ENCODE measurements around the gene HSD17B8.

HSD17B8 gene

GRCh38 chr6:33171880-33172687 lies 32.4 kb upstream of the HSD17B8 start:
- FAIRE-seq = no peak

DNA sequence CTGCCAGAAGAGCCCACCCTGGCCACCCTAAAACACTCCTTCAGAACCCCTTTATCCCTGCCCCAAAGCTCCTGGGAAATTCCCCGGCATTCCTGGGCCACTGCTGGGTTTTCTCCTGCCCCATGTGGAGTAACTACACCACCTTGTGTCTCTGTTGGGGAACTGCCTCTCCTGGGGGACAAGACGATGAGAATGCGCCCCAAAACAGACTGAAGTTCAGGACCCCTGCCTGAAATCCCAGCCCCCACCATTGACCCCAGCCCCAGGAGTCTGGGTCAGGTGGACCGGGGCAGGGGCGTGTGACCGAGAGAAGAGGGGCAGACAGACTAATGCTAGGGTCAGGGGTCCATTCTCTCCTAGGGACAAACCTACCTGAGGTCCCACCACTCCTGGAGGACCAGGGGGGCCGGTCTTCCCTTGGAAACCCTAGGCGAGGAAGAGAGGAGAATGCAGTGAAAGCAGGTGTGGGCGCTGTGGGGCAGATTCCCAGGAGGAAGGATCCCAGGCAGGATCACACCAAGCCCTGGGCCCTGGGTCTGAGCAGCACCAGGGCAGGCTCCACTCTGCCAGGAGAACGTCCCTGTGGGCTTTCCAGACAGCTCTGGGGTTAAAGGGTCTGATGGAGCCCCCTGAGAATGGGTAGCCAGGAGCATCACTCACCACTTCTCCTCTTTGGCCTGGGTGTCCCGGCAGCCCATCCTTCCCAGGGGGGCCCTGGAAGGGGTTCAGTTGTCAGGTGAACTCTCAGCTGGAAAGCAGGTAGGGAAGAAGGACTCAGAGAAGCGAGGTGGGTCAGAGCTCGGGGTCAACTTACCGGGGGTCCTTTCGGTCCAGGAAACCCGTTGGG lies 31.5 kb upstream of the HSD17B8 start:
- no peak for FAIRE-seq

GRCh38 chr6:33173535-33174180 lies 30.8 kb upstream of the HSD17B8 start:
- no peak for FAIRE-seq

DNA sequence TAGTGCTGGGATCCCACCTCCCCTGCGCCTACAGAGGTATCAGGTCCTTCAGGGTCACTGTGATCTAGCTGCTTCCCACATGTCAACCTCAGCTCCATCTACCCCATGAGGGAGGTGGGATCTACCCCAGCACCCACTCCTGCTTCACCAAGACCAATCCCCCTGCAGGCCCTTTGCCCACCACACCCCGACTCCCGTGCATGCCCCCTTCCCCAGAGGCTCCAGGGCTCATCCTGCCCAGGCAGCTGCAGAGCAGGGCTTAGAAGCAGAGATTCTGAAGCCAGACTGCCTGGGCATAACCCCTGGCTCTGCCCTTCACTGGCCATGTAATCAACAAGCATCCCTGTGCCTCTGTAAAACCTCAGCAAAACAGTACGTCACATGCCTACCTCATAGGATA lies 29.7 kb upstream of the HSD17B8 start:
- FAIRE-seq = no peak

DNA sequence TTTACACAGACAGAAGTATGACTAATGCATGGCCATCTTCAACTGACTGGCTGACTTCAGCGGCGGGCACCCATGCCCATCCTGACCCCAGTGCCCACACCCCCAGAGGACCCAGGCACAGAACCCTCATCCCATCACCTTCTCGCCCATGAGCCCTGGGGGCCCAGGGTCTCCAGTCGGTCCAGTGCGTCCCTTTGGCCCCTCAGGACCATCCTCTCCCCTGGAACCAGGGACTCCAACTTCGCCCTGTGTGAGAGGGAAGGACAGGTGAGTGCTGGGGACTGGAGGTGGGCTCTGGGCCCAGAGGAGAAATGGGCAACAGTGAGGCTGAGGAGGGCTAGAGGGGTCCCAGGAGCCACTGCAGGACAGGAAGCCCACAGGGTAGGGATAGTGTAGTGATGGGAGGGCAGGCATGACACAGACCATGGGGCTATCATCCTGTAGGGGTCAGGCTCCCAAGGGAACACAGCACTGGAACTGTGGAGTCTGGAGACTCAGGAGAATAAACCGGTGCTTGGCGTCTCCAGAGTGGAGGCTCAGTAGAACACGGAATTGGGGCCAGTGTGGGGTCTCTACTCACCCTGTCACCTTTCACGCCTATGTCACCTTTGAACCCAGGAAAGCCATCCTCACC lies 28.9 kb upstream of the HSD17B8 start:
- FAIRE-seq = no peak

- no peak for FAIRE-seq
Measured at GRCh38 chr6:33176906-33177305, 27.5 kb upstream of the HSD17B8 start.

GRCh38 chr6:33177552-33178446 lies 26.7 kb upstream of the HSD17B8 start:
- no peak for FAIRE-seq

DNA sequence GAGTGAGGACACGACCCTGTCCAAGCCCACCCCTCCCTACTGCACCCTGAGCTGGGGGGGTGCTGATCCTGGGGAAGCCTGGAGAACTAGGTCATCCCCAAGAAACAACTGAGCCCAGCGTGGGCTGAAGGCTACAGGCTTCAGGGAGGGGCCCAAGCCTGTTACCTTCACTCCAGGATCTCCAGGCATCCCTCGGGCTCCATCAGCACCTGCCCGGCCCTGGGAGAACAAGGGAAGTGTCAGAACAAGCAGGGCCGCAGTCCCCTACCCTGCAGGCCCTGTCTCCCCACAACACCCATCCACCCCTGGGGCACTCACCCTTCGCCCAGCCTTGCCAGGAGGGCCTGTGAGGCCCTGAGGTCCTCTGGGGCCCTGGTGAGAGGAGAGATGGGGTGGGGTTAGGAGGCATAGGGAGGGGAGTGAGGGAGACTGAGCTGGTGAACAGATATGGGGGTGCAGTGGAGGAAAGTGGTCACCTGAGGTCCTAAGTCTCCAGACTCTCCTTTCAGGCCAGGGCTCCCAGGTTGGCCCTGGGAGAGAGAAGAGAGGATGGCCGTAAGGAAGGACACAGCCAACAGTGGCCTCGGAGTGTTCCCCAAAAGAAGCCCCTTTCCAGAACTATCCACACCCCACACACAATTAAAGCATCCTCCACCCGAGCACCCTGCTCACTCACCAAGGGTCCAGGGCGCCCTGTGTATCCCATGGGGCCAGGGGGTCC lies 25.5 kb upstream of the HSD17B8 start:
- FAIRE-seq = no peak

DNA sequence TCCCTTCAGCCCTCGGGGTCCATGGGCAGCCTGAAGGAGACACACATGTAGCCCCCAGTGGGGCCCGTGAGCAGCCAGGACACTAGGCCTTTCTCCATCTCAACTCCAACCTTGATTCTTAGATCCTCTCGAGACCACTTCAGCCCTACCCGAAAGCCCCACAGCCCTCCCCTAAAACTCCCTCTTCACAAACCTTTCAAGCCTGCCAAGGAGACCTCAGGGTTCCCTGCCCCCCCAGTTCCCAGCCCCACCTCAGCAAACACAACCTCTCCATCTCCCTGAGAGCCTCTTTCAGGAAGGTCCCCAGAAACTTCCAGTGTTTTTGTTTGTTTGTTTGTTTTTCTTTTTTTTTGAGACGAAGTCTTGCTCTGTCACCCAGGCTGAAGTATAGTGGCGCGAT lies 23.3 kb upstream of the HSD17B8 start:
- FAIRE-seq = no peak

DNA sequence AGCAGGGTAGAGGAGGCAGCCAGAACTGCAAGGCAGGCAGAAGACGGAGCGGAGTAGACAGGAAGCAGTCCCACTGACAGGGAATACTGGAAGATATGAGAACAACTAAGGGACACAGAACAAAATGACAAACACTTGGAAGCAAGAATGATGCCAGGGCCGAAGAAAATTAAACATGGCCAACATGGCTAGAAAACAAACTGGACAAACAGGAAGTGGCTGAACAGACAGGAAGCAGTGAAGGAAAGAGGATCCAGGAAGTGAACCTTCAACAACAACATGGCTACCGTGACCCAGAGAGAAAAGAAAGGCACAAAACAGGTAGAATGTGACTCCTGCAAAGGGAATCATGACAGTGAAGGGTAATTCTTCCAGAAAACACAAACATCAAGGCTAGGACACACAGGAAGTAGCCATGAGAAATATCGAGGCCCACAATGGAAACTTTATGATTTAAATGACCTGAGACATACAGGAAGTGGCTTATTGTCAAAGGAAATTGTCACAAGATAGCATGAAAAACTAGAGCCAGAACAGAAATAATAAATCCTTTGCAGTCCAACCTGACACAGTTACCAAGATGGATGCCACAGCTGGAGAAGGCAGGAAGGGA lies 21.3 kb upstream of the HSD17B8 start:
- FAIRE-seq = no peak

GRCh38 chr6:33185190-33185589 lies 19.3 kb upstream of the HSD17B8 start:
- FAIRE-seq = no peak

- FAIRE-seq = no peak
Measured at GRCh38 chr6:33185654-33186187, 18.7 kb upstream of the HSD17B8 start.

GRCh38 chr6:33187809-33188208 lies 16.6 kb upstream of the HSD17B8 start:
- no peak for FAIRE-seq

DNA sequence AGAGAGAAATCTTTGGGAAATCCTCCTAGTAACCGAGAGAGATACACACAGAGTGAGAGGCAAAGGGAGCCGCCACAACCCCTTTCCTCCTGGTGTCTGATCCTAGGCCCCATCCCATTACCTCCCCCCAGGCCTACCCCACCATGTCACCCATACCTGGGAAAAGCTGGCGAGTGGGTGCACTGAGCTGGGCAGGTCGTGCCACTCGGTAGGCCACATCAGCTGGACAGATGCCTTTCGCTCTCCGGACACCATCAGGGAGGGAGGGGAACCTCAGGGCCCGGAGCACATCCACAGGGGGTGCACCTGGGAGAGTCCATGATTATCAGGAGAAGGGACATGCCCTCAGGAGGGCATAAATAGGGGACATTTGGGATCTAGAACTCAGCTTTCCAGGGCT lies 15.3 kb upstream of the HSD17B8 start:
- no peak for FAIRE-seq

- FAIRE-seq = no peak
Measured at GRCh38 chr6:33189625-33190448, 14.6 kb upstream of the HSD17B8 start.

DNA sequence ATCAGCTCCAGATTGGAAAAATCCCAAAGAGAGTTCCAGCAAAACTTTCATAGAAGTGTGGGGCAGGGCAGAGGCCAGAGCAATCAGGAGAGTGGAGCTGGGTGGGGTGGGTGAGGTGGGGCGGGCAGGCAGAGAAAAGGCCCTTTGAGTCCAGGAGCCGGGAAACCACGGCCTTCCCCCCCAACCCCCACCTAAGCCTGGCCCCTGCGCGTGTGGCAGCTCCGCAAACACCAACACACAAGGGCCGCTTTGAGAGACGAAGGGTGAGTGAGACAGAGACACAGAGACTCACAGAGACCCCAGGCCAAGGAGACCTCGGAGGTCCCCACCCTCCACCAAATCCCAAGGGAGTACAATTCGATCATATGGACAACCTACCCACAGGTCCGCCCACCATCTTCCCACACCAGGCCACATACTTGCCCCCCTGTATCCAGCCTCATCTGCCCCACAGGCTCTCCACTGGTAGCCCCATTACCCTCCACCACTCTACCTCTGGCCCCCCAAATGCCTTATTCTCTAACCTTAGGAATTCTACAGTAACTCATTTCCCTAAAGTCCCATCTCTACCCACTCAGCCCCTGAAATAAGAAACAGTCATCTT lies 13.8 kb upstream of the HSD17B8 start:
- FAIRE-seq = no peak

DNA sequence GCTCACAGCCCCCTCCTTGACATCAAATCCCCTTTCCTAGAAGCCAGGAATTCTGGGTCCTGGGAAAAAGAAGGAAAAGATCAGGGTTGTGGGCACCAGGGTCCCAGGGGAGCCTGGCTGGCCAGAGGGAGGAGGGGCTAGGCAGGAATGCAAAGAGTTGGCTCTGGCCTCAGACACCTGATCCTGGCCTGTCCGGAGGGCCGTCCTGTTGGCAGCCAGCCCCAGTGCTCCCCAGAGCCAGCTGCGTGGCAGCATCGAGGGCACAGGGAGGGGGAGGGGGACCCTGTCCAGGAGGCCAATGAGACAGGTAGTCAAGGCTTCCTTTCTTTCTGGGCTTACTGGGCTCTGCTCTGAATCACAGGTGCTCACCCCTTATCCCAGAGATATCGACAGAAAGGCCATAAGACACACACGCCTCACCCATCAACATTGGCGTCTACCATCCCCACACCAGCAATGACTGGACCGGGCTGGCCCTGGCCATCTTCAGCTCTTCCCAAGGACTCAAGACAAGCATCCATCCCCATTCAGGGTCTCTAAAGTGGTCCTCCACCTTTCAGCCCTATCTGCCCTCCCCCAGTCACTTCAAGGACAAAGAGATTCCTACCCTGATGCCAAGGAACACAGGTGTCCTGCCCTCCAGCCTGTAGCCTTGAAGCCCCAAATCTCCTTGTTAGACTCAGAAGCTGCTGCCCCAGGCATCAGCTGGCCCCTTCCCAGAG lies 12.9 kb upstream of the HSD17B8 start:
- FAIRE-seq = no peak

- FAIRE-seq = no peak
Measured at GRCh38 chr6:33192105-33192646, 12.3 kb upstream of the HSD17B8 start, which contains the start of gene COL11A2. TSS of gene COL11A2 (minus strand) at chr6:33192467. CDS start at chr6:33192240, 227 bp downstream.

Measured in islet of Langerhans (tissue), 1 donor.